ENCODE data around the gene MDGA2. TPM values are rescaled to one million over a fixed set of nuclear protein-coding genes. Genes with fewer than 3 reads are reported as not detected.

MDGA2 gene
- total and polyA plus RNA-seq, 2 of the 8 experiments (the other 6 are each of a cell fraction or from before 2014, with no cell fraction given): 0.11 to 0.69 TPM

DNA sequence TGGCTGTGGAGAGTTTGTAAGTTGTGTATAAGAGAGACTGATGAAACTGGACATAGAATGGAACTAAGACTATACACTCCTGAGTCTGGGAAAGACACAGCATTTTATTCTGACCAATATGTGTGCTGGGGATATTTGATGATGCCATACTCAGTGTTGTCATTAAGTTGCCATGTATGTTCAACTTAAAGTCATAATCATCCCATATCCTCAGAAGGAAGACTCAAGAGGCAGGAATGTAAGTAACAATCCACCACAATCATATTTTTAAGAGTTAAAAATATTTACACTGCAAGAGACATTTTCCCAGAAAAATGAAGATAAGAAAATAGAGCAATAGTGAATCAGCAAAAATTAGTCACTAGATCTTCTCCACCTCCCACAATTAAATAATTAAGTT is 120.1 kb downstream of the MDGA2 start:
- no peak overlapping the region for H4K8ac ChIP-seq (ENCODE audit: extremely low read depth, insufficient read depth, low read length)
- no peak overlapping the region for H3K14ac ChIP-seq (ENCODE audit: insufficient read length)
- H2BK15ac ChIP-seq (ENCODE audit: low read length): no peak overlapping the region
- H3K4me2 ChIP-seq (ENCODE audit: insufficient read depth in 1 of 2, low read depth in 2 of 2, low read length in 2 of 2): no peak overlapping the region
- H3K23me2 ChIP-seq (ENCODE audit: low read depth, low read length): no peaks in the 10 kb centered on the region
- H3K4me3 ChIP-seq (ENCODE audit: extremely low read depth in 1 of 4, insufficient read depth in 2 of 4, low read depth in 3 of 4, low read length in 4 of 4): no peak overlapping the region
- no peak overlapping the region for H2BK5ac ChIP-seq (ENCODE audit: low read depth, low read length)
- ChIA-PET POLR2A (ENCODE audit: partially characterized antibody) (no interaction called here), CTCF (ENCODE audit: partially characterized antibody) (interaction anchor here (1.4 kb wide), 1 partner anchor 10 kb away, joined by 4 read pairs; no protein-coding TSS in a partner anchor)
- DNase-seq (ENCODE audit: low read depth in 1 of 2, low spot score in 2 of 2) (no peak), FAIRE-seq (no peak)
- H3K56ac ChIP-seq (replicated peaks; ENCODE audit: insufficient read length, low read depth, low read length): no peak overlapping the region
- H3K79me1 ChIP-seq (ENCODE audit: low read depth, low read length): no peaks in the 10 kb centered on the region
- H2BK20ac ChIP-seq (ENCODE audit: low read length): no peak overlapping the region
- no peak overlapping the region for H2BK120ac ChIP-seq (replicated peaks; ENCODE audit: low read depth, low read length)
- H2AFZ ChIP-seq (ENCODE audit: low read length): no peak overlapping the region
- no peaks in the 10 kb centered on the region; a peak in 1 of 7 replicates for H3K27me3 ChIP-seq (replicated peaks in 1 of 4; ENCODE audit: control insufficient read depth in 3 of 4, extremely low read depth in 1 of 4, insufficient read depth in 3 of 4, low read length in 3 of 4)
- no peaks in the 10 kb centered on the region for H3K4me1 ChIP-seq (replicated peaks in 1 of 4; ENCODE audit: control insufficient read depth in 3 of 4, insufficient read depth in 4 of 4, low read length in 3 of 4)
- no peak overlapping the region for H3K23ac ChIP-seq (ENCODE audit: insufficient read length)
- no peak overlapping the region for H4K91ac ChIP-seq (replicated peaks; ENCODE audit: insufficient read length, low read length)
- no peak overlapping the region for H3K18ac ChIP-seq (ENCODE audit: extremely low read depth, low read length)
- H2BK12ac ChIP-seq (ENCODE audit: low read depth, low read length): no peak overlapping the region
- H4K20me1 ChIP-seq (replicated peaks in 1 of 2; ENCODE audit: control insufficient read depth in 1 of 2, insufficient read depth in 2 of 2, low read length in 2 of 2): no peaks in the 10 kb centered on the region
- no peak overlapping the region for H3K4ac ChIP-seq (replicated peaks; ENCODE audit: insufficient read length, low read depth, low read length)
- H2AK5ac ChIP-seq (ENCODE audit: low read depth, low read length): no peak overlapping the region
- no peaks in the 10 kb centered on the region for H3K79me2 ChIP-seq (ENCODE audit: control insufficient read depth in 1 of 2, insufficient read depth in 2 of 2, low read length in 2 of 2)
- no peaks in the 10 kb centered on the region for H3K9me3 ChIP-seq (ENCODE audit: insufficient read depth in 2 of 2, low read depth in 1 of 2, low read length in 1 of 2)
- no peaks in the 10 kb centered on the region for H3K36me3 ChIP-seq (ENCODE audit: control insufficient read depth in 2 of 4, insufficient read depth in 4 of 4, low read length in 3 of 4)
- H3K27ac ChIP-seq (ENCODE audit: low read depth, low read length): no peak overlapping the region
- no peak overlapping the region for H3K9ac ChIP-seq (replicated peaks in 1 of 4; ENCODE audit: extremely low read depth in 1 of 4, low read depth in 3 of 4, low read length in 3 of 4)
- no peak overlapping the region for H4K5ac ChIP-seq (ENCODE audit: insufficient read length, low read depth, low read length)
- no peak for TF ChIP-seq SUZ12 (IDR thresholded peaks at IDR 0.05; ENCODE audit: low read length)
- no peak for TF ChIP-seq MAFK (IDR thresholded peaks at IDR 0.05; ENCODE audit: low read depth, low read length)
- TF ChIP-seq JUN (IDR thresholded peaks at IDR 0.05; ENCODE audit: low read depth, low read length): no peak
- no peak for TF ChIP-seq GTF2F1 (IDR thresholded peaks at IDR 0.05; ENCODE audit: borderline replicate concordance, low read depth, low read length)
- no peak for TF ChIP-seq POLR2AphosphoS5 (IDR thresholded peaks at IDR 0.05; ENCODE audit: low read depth, low read length)
- no peak for TF ChIP-seq CTBP2 (IDR thresholded peaks at IDR 0.05; ENCODE audit: borderline replicate concordance, insufficient read depth, insufficient read length, low read length)
- TF ChIP-seq, protein P1, sequence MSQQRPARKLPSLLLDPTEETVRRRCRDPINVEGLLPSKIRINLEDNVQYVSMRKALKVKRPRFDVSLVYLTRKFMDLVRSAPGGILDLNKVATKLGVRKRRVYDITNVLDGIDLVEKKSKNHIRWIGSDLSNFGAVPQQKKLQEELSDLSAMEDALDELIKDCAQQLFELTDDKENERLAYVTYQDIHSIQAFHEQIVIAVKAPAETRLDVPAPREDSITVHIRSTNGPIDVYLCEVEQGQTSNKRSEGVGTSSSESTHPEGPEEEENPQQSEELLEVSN (IDR thresholded peaks at IDR 0.05): no peak
- no peak for TF ChIP-seq RXRA (IDR thresholded peaks at IDR 0.05; ENCODE audit: insufficient read depth, low read depth, low read length)
- no peak for TF ChIP-seq BRCA1 (IDR thresholded peaks at IDR 0.05; ENCODE audit: low read depth, low read length)
- TF ChIP-seq, protein P2, sequence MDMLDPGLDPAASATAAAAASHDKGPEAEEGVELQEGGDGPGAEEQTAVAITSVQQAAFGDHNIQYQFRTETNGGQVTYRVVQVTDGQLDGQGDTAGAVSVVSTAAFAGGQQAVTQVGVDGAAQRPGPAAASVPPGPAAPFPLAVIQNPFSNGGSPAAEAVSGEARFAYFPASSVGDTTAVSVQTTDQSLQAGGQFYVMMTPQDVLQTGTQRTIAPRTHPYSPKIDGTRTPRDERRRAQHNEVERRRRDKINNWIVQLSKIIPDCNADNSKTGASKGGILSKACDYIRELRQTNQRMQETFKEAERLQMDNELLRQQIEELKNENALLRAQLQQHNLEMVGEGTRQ (IDR thresholded peaks at IDR 0.05; ENCODE audit: low read length): no peak
- TF ChIP-seq GABPA (IDR thresholded peaks at IDR 0.05; ENCODE audit: borderline replicate concordance, insufficient read depth, low read length): no peak
- TF ChIP-seq, protein P3, sequence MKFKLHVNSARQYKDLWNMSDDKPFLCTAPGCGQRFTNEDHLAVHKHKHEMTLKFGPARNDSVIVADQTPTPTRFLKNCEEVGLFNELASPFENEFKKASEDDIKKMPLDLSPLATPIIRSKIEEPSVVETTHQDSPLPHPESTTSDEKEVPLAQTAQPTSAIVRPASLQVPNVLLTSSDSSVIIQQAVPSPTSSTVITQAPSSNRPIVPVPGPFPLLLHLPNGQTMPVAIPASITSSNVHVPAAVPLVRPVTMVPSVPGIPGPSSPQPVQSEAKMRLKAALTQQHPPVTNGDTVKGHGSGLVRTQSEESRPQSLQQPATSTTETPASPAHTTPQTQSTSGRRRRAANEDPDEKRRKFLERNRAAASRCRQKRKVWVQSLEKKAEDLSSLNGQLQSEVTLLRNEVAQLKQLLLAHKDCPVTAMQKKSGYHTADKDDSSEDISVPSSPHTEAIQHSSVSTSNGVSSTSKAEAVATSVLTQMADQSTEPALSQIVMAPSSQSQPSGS (IDR thresholded peaks at IDR 0.05; ENCODE audit: low read length): no peak

Data from H1 (cell line).